ENCODE measurements around the gene ACTR8. TPM values are rescaled to one million over a fixed set of nuclear protein-coding genes. Genes with fewer than 3 reads are reported as not detected.

ACTR8 gene, protein sequence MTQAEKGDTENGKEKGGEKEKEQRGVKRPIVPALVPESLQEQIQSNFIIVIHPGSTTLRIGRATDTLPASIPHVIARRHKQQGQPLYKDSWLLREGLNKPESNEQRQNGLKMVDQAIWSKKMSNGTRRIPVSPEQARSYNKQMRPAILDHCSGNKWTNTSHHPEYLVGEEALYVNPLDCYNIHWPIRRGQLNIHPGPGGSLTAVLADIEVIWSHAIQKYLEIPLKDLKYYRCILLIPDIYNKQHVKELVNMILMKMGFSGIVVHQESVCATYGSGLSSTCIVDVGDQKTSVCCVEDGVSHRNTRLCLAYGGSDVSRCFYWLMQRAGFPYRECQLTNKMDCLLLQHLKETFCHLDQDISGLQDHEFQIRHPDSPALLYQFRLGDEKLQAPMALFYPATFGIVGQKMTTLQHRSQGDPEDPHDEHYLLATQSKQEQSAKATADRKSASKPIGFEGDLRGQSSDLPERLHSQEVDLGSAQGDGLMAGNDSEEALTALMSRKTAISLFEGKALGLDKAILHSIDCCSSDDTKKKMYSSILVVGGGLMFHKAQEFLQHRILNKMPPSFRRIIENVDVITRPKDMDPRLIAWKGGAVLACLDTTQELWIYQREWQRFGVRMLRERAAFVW
- 15.9 and 20.4 TPM in 2 replicates for total RNA-seq

DNA sequence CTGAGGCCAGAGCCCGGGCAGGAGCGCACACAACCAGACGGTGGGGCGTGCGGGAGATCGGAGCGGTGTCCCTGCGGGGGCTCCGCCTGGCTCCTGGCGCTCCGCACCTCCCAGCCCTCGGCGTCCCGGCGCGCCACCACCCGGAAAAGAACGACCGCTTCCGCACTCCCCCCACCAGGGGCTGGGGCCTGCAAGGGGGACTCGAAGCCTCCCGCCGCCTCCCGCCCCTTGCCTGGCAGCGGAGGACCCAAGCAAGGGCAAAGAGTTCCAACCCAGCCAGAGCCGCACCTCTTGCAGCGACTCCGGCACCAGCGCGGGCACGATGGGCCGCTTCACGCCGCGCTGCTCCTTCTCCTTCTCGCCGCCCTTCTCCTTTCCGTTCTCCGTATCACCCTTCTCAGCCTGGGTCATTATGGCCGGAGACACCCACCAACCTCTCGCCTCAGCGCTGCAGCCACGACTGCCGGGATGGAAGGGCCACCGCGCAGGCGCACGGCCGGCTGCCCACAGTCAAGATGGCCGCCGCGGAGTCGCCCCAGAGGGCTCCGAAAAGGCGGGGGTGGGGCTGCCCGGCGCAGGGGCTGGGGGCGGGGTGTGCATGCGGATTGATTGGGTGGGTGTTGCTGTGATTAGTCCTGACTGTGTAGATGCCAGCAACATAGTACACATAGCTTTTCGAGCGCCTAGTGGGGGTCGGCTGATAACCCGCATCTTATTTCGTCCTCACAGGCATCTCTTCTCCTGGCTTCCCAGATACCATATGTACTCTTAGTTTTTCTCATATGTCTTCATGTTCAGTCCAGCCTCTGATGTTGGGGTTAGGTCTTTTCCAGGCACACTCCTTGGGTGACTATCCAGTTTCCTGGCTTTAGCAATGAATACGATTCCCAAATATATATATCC is at the start of gene ACTR8:
Gene ACTR8 (minus strand): TSS at position 462 of the 903 bp plus-strand sequence. CDS start 51 bp downstream, at position 411.

DNA sequence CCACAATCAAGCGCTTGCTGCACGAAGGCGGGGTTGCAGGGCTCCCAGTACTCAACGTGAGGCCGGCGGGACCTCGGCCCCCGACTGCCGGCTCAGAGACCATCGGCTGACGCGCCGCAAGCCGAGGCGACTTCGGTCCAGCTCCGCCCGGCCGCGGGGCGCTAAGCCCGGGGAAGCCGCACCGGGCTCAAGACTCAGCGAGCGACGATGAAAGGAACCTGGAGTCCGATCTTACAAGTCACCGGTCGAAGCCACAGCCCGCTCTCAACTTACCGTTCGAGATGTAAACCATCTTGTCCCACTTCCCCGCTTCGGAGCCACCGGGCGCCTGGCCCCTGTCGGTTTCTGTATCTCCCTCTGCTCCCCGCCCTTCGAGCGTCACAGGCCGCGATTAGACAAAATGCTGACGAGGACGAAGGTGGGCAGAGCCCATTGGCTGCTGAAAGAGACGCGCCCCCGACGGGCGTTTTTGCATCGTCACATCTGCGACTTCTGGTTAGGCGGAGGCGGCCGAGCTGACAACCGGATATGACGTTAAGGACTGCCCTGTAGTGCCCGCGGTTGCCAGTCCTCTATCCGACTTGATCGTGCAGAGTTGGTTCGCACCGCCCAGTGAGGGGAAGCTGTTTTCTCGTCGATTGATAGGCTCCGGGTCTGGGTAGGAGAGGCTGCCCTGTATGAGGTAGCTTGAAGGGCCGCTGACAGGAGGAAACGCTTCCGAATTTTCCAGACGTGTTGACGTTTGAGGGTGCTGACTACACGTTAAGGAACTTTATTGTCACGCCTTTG is 9.7 kb upstream of the ACTR8 start, which contains the start of gene SELENOK:
Gene SELENOK (minus strand): TSS at position 363 of the 789 bp plus-strand sequence.

DNA sequence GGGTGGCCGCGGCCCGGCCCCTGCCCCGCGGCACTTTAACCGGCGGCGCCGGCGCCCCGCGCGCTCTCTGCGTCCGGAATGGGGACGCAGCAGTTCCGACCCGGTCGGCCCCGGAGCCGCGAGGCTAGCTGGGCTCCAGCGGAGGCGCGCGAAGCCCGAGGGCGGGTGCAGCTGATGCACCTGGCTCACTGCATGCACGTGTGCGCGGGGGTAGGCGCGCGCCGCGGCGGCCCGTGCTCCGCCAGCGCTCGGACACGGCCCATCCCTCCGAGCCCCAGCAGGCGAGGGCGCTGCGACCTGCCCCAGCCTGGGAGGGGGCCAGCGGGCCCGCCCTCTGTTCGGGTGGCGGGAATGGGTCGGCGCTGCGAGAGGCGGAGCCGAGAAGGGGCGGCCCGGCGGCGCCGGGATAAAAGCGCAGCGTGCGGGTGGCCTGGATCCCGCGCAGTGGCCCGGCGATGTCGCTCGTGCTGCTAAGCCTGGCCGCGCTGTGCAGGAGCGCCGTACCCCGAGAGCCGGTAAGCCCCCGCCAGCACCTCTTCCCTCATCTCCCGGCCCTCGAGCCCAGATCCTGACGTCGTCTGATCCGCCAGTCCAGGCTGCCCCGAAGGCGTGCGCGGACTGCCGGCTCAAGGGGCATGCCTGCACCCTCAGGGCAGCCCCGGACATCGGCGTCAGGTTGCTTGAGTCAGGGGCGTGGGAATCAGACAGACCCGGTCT is 35.7 kb downstream of the ACTR8 start, which contains the start of the genes CHDH and IL17RB:
Gene CHDH (minus strand): TSS at position 286 of the 717 bp plus-strand sequence. CDS start 22,411 bp downstream, outside the sequence.
Gene IL17RB (plus strand): TSS at position 435 of the 717 bp plus-strand sequence. CDS start 21 bp downstream, at position 456.

Other genes starting within 250 kb of the ACTR8 start
- gene CHDH, start 35.7 kb downstream of the ACTR8 start, total RNA-seq: 0.04 and 0.08 TPM in 2 replicates
- not detected in 2 replicates for gene IL17RB, start 35.6 kb downstream of the ACTR8 start, total RNA-seq
- 42.0 and 56.8 TPM in 2 replicates for gene SELENOK, start 9.7 kb upstream of the ACTR8 start, total RNA-seq
- not detected in 2 replicates for gene CACNA2D3, start 240.4 kb upstream of the ACTR8 start, total RNA-seq

All from hair follicular keratinocyte (primary cell).